Activated CD4-positive, alpha-beta T cell treated with anti-CD3 and anti-CD28 coated beads, Interleukin-2, amount 50 U/mL, for 16 hours (primary cell): ENCODE results near the gene NRCAM.

ENCODE experiments used
- DNase-seq: peaks from one replicate; pipeline ENCODE4 v3.0.0-alpha.2; 2020

Gene NRCAM

GRCh38 chr7:108143658-108144420 lies 312.4 kb downstream of the NRCAM start:
- DNase-seq: no peak

GRCh38 chr7:108142675-108143259 lies 313.5 kb downstream of the NRCAM start:
- no peak for DNase-seq

- no peak for DNase-seq
Measured at GRCh38 chr7:108142180-108142579, 314.1 kb downstream of the NRCAM start.

- DNase-seq: no peak
Measured at GRCh38 chr7:108140671-108141070, 315.6 kb downstream of the NRCAM start.

GRCh38 chr7:108138911-108139310 lies 317.3 kb downstream of the NRCAM start:
- no peak for DNase-seq

GRCh38 chr7:108137993-108138392 lies 318.2 kb downstream of the NRCAM start:
- DNase-seq: no peak

GRCh38 chr7:108137040-108137439 lies 319.2 kb downstream of the NRCAM start:
- DNase-seq: no peak

- DNase-seq: no peak
Measured at GRCh38 chr7:108136191-108136688, 320.0 kb downstream of the NRCAM start.

- DNase-seq: peak; percentile 75
Measured at GRCh38 chr7:108135446-108136190, 320.6 kb downstream of the NRCAM start.

- no peak for DNase-seq
Measured at GRCh38 chr7:108134486-108134885, 321.8 kb downstream of the NRCAM start.

- no peak for DNase-seq
Measured at GRCh38 chr7:108132551-108133265, 323.5 kb downstream of the NRCAM start.

- no peak for DNase-seq
Measured at GRCh38 chr7:108130261-108130660, 326.0 kb downstream of the NRCAM start, which contains the start of gene LAMB4. Gene LAMB4, minus strand, starts transcription at chr7:108130361. Its CDS starts 7,197 bp downstream, at chr7:108123164.

GRCh38 chr7:108129018-108129965 lies 326.9 kb downstream of the NRCAM start:
- DNase-seq: no peak

- peak; percentile 6 for DNase-seq
Measured at GRCh38 chr7:108128514-108128913, 327.7 kb downstream of the NRCAM start.

GRCh38 chr7:108127461-108127860 lies 328.8 kb downstream of the NRCAM start:
- DNase-seq: no peak

- DNase-seq: no peak
Measured at GRCh38 chr7:108124820-108125219, 331.4 kb downstream of the NRCAM start.

GRCh38 chr7:108122181-108122580 lies 334.1 kb downstream of the NRCAM start:
- DNase-seq: no peak

GRCh38 chr7:108120933-108121332 lies 335.3 kb downstream of the NRCAM start:
- no peak for DNase-seq

- no peak for DNase-seq
Measured at GRCh38 chr7:108120196-108120595, 336.0 kb downstream of the NRCAM start.

- DNase-seq: no peak
Measured at GRCh38 chr7:108118959-108119358, 337.3 kb downstream of the NRCAM start.

- DNase-seq: peak; percentile 21
Measured at GRCh38 chr7:108114117-108114841, 342.0 kb downstream of the NRCAM start.
